MM.1S (cell line): Measurements from ENCODE around the gene SLC25A53.

Experiments used
- DNase-seq: peaks from one replicate; pipeline ENCODE4 v3.0.0-alpha.2; 2015
- H2AFZ ChIP-seq: fragments of 300-600 bp; sonication (generic); 2 replicates; pipeline ENCODE4 v1.6.0; 2016; ENCODE audit warnings: antibody characterized with exemption, low read length
- H3F3A ChIP-seq: fragments of 300-600 bp; sonication (generic); 2 replicates; pipeline ENCODE4 v1.6.1; 2016; ENCODE audit warnings: mild to moderate bottlenecking, antibody characterized with exemption, low read length, moderate library complexity, mixed read lengths; ENCODE audit not compliant: insufficient read depth
- H3K27ac ChIP-seq: fragments of 300-600 bp; sonication (generic); 2 replicates; pipeline ENCODE4 v1.5.1; 2016; ENCODE audit warnings: mild to moderate bottlenecking, low read length
- H3K27me3 ChIP-seq: fragments of 300-600 bp; sonication (generic); replicated peaks from 2 replicates; pipeline ENCODE4 v1.6.0; 2016; ENCODE audit warnings: low read length; ENCODE audit not compliant: insufficient read depth
- H3K36me3 ChIP-seq: fragments of 300-600 bp; sonication (generic); replicated peaks from 2 replicates; pipeline ENCODE4 v1.6.1; 2016; ENCODE audit warnings: mild to moderate bottlenecking, low read length, mixed read lengths; ENCODE audit not compliant: insufficient read depth
- H3K4me1 ChIP-seq: fragments of 300-600 bp; sonication (generic); 2 replicates; pipeline ENCODE4 v1.6.1; 2016; ENCODE audit warnings: low read length, mixed read lengths
- H3K4me2 ChIP-seq: fragments of 300-600 bp; sonication (generic); 2 replicates; pipeline ENCODE4 v1.6.0; 2016; ENCODE audit warnings: low read depth, low read length
- H3K4me3 ChIP-seq: fragments of 300-600 bp; sonication (generic); 2 replicates; pipeline ENCODE4 v1.5.1; 2016; ENCODE audit warnings: low read length, mixed read lengths
- H3K79me2 ChIP-seq: fragments of 300-600 bp; sonication (generic); 2 replicates; pipeline ENCODE4 v1.6.1; 2016; ENCODE audit warnings: mixed run types, low read length, mixed read lengths
- H3K9ac ChIP-seq: fragments of 300-600 bp; sonication (generic); 2 replicates; pipeline ENCODE4 v1.6.1; 2016; ENCODE audit warnings: low read length, mixed read lengths
- H3K9me2 ChIP-seq: fragments of 300-600 bp; sonication (generic); replicated peaks from 2 replicates; pipeline ENCODE4 v1.6.1; 2016; ENCODE audit warnings: mild to moderate bottlenecking, low read length, mixed read lengths; ENCODE audit not compliant: insufficient read depth
- H3K9me3 ChIP-seq: fragments of 300-600 bp; sonication (generic); replicated peaks from 2 replicates; pipeline ENCODE4 v1.6.1; 2016; ENCODE audit warnings: mild to moderate bottlenecking, low read length, mixed read lengths; ENCODE audit not compliant: insufficient read depth
- H4K20me1 ChIP-seq: fragments of 300-600 bp; sonication (generic); 2 replicates; pipeline ENCODE4 v1.6.1; 2016; ENCODE audit warnings: mild to moderate bottlenecking, low read length, moderate library complexity, mixed read lengths; ENCODE audit not compliant: insufficient read depth
- EZH2 ChIP-seq: fragments of 300-600 bp; sonication (generic); optimal IDR thresholded peaks from 2 replicates; pipeline ENCODE3; 2017; ENCODE audit warnings: low read depth, mild to moderate bottlenecking, antibody characterized with exemption, low read length, mixed read lengths
- EZH2phosphoT487 ChIP-seq: fragments of 300-600 bp; sonication (generic); IDR thresholded peaks from 2 replicates; pipeline ENCODE4 v1.6.1; 2018; ENCODE audit warnings: antibody characterized with exemption, low read length
- TF ChIP-seq, protein P1 (sequence below): fragments of 300-600 bp; sonication (generic); IDR thresholded peaks from 2 replicates; pipeline ENCODE4 v1.5.1; 2016; ENCODE audit warnings: antibody characterized with exemption, low read length, mixed read lengths

The SLC25A53 gene

DNA sequence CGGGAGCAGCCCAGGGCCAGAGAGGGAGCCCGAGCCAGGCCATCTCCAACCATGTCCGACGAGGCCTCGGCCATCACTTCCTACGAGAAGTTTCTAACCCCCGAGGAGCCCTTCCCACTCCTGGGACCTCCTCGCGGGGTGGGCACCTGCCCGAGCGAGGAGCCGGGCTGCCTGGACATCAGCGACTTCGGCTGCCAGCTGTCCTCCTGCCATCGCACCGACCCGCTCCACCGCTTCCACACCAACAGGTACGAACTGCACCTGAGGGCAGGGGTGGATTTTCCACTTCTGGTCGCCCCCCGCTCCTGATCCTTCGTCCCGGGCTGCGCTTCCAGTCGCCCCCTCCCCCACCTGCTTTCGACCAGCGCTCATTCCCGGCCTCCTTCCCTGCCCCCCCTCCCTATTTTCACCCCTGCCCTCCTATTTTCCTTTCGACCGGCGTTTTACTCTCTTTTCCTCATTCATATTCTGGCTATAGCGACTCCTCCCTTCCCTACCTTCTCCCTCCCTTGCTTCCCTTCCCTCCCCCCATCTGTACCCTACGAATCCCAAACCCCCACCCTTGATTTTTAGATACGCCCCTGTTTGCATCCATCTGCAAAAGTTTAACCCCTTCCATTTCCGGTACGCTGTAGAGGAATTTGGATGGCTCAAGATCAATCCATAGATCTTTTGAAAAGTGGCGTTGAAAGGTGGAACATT lies 10.1 kb upstream of the SLC25A53 start:
- DNase-seq, result no peak
- peak overlapping the region; percentile 70 for H3K4me2 ChIP-seq
- peak overlapping the region; percentile 77 for H3K4me3 ChIP-seq
- no peaks in the 10 kb centered on the region for H3K9me2 ChIP-seq
- H3K27me3 ChIP-seq, result no peaks in the 10 kb centered on the region
- H3F3A ChIP-seq, result peaks cover 3% of the 10 kb centered on the region; the same call in 1 of the 2 replicates
- H2AFZ ChIP-seq, result peak overlapping the region; percentile 45; the same call in 1 of the 2 replicates
- H3K9ac ChIP-seq, result peak overlapping the region; percentile 70
- H3K36me3 ChIP-seq, result no peaks in the 10 kb centered on the region
- H3K9me3 ChIP-seq, result no peaks in the 10 kb centered on the region
- H3K79me2 ChIP-seq, result peaks cover 40% of the 10 kb centered on the region
- H3K4me1 ChIP-seq, result peaks cover 11% of the 10 kb centered on the region; the same call in 1 of the 2 replicates
- no peaks in the 10 kb centered on the region for H4K20me1 ChIP-seq
- H3K27ac ChIP-seq, result peak overlapping the region; percentile 23; the same call in 1 of the 2 replicates
- TF ChIP-seq EZH2phosphoT487 (no peak), EZH2 (no peak)
- TF ChIP-seq, protein P1, sequence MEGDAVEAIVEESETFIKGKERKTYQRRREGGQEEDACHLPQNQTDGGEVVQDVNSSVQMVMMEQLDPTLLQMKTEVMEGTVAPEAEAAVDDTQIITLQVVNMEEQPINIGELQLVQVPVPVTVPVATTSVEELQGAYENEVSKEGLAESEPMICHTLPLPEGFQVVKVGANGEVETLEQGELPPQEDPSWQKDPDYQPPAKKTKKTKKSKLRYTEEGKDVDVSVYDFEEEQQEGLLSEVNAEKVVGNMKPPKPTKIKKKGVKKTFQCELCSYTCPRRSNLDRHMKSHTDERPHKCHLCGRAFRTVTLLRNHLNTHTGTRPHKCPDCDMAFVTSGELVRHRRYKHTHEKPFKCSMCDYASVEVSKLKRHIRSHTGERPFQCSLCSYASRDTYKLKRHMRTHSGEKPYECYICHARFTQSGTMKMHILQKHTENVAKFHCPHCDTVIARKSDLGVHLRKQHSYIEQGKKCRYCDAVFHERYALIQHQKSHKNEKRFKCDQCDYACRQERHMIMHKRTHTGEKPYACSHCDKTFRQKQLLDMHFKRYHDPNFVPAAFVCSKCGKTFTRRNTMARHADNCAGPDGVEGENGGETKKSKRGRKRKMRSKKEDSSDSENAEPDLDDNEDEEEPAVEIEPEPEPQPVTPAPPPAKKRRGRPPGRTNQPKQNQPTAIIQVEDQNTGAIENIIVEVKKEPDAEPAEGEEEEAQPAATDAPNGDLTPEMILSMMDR, result no peak

DNA sequence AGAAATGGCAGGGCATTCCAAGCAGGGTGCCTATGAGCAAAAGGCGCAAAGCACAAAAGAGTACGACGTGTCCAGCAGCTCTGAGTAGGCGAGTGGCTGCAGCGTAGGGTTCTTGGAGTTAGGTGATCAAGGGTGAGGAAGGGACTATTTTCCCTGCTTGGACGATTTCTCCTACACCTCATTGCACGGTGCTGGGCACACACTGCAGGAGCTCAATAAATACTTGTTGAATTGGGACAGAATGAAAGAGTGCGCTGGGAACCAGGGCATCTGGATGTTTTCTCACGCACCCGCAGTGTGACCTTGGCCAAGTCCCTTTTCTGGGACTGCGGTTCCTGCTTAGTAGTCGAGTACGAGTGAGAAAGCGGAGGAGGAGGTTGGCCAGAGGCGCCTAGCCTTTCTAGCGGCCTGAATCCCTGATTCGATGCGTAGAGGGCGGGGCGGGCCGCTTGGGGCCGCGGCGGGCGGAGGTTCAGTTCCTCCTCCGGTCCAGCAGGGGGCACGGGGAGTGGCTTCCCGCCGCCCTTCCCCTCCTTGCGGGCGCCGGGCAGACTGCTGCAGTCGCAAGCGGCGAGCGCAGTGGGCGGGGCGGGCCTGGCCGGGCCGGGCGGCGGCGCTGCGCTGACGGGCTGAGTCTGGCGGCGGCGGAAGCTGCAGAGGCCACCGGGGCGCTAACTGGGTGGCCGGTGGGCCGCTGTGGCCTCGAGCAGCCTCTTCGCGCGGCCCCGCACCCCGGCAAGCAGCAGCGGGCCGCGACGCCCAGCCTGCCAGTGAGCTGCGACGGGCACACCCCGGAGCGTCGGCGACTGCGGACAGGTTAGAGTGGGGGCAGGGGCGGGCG lies 9.3 kb upstream of the SLC25A53 start, which contains the start of gene FAM199X:
TSS of gene FAM199X (plus strand) at position 560 of the 841 bp plus-strand sequence. CDS start 333 bp downstream, outside the sequence.
- TF ChIP-seq EZH2phosphoT487, result no peak
- TF ChIP-seq, protein P1, result peak; percentile 52
- no peak for TF ChIP-seq EZH2
- H3F3A ChIP-seq, result peaks cover 3% of the 10 kb centered on the region; the same call in 1 of the 2 replicates
- peaks cover 38% of the 10 kb centered on the region for H3K79me2 ChIP-seq
- peaks cover 11% of the 10 kb centered on the region; the same call in 1 of the 2 replicates for H3K4me1 ChIP-seq
- peak within 1 kb of the TSS; percentile 77 for H3K4me3 ChIP-seq
- no peaks in the 10 kb centered on the region for H3K9me2 ChIP-seq
- H3K27me3 ChIP-seq, result no peaks in the 10 kb centered on the region
- H3K4me2 ChIP-seq, result peak within 1 kb of the TSS; percentile 70
- H3K9ac ChIP-seq, result peak within 1 kb of the TSS; percentile 70
- peak within 1 kb of the TSS; percentile 63 for H3K27ac ChIP-seq
- H4K20me1 ChIP-seq, result no peaks in the 10 kb centered on the region
- H3K9me3 ChIP-seq, result no peaks in the 10 kb centered on the region
- peak within 1 kb of the TSS; percentile 56 for H2AFZ ChIP-seq
- peak; percentile 86 for DNase-seq
- H3K36me3 ChIP-seq, result no peaks in the 10 kb centered on the region

DNA sequence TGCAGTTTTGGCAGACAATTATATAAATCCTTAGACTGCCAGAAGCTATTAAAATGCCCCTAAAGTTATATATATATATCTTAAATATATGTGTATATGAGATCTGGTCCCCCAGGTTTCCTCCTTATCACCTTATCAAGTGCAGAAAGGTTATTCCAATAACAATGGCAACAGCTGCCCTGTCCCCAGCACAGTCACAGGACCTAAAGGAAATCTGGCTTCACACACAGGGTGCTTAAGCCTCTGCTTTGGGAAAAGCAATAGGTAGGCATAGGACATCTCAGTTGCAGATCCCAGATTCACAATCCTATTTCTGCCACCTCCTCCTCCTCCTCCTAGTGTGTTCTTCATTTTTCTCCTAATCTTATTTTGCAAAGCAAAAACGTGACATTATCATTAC lies 5.8 kb downstream of the SLC25A53 start:
- Histone ChIP-seq H3K9me3 (no peaks in the 10 kb centered on the region), H3K79me2 (peaks cover 31% of the 10 kb centered on the region)

More for the DNA sequence above, 5.8 kb downstream of the SLC25A53 start:
- Histone ChIP-seq H3K9me2 (no peaks in the 10 kb centered on the region), H3K36me3 (no peaks in the 10 kb centered on the region), H3K27ac (no peak overlapping the region), H3K4me1 (no peaks in the 10 kb centered on the region), H2AFZ (no peak overlapping the region), H3K27me3 (no peaks in the 10 kb centered on the region), H3K4me2 (no peak overlapping the region), H3F3A (no peaks in the 10 kb centered on the region), H3K4me3 (no peak overlapping the region), H3K9ac (no peak overlapping the region), H4K20me1 (no peaks in the 10 kb centered on the region)
- TF ChIP-seq EZH2phosphoT487 (no peak), EZH2 (no peak)
- TF ChIP-seq, protein P1, result no peak
- no peak for DNase-seq
